Sigmoid colon (tissue), 7 donors: ENCODE measurements around the gene AMH. TPM values are rescaled to one million over a fixed set of nuclear protein-coding genes. Genes with fewer than 3 reads are reported as not detected.

ENCODE experiments used
- DNase-seq: peaks from one replicate; pipeline ENCODE4 v3.0.0-alpha.2; 2019
- H3K27ac ChIP-seq, 4 donors: fragments of 200-600 bp; sonication (generic); one replicate each; pipeline ENCODE4 v1.5.1; 2016 to 2019; ENCODE audit warnings: mild to moderate bottlenecking in 1 of 4
- H3K27me3 ChIP-seq, 3 donors: fragments of 200-600 bp; sonication (generic); one replicate each; pipeline ENCODE4 v1.5.1; 2019; ENCODE audit warnings: mild to moderate bottlenecking in 1 of 3
- H3K36me3 ChIP-seq, 4 donors: fragments of 200-600 bp; sonication (generic); one replicate each; pipeline ENCODE4 v1.5.1; 2016 to 2019
- H3K4me1 ChIP-seq, 4 donors: fragments of 200-600 bp; sonication (generic); one replicate each; pipeline ENCODE4 v1.5.1; 2017 to 2019
- H3K4me3 ChIP-seq, 4 donors: fragments of 200-600 bp; sonication (generic); one replicate each; pipeline ENCODE4 v1.5.1; 2017 to 2019; ENCODE audit warnings: mild to moderate bottlenecking in 2 of 4, moderate library complexity in 1 of 4
- H3K9me3 ChIP-seq, 4 donors: fragments of 200-600 bp in 3 of 4; sonication (generic) in 3 of 4; one replicate each; pipeline versions ENCODE4 v1.5.1 to v1.6.1; 2013 to 2019
- EP300 ChIP-seq, 4 donors: sonication (generic); formaldehyde crosslinking; IDR thresholded peaks; one replicate each; pipeline ENCODE4 v1.6.1; 2017; ENCODE audit warnings: antibody characterized with exemption in 4 of 4
- POLR2A ChIP-seq, 2 donors: fragments of 450-650 bp; IDR thresholded peaks; one replicate each; pipeline ENCODE4 v1.6.1; 2016; ENCODE audit warnings: antibody characterized with exemption in 2 of 2, mild to moderate bottlenecking in 2 of 2, moderate library complexity in 2 of 2
- POLR2AphosphoS5 ChIP-seq, 4 donors: sonication (generic); formaldehyde crosslinking; IDR thresholded peaks; one replicate each; pipeline ENCODE4 v1.6.1; 2017; ENCODE audit warnings: antibody characterized with exemption in 4 of 4
- WGBS, 2 donors: extraction: QIAGEN DNeasy Blood & Tissue Kit; methylation state at CpG; one replicate each; pipeline ENCODE4 v1.1.7; 2013; 5-methylcytosine and 5-hydroxymethylcytosine counted together
- intact Hi-C: fragments of 100-400 bp; cut with DNase I; formaldehyde crosslinking; loops from one replicate; pipeline ENCODE4 v1.15.1; 2023
- polyA plus RNA-seq, 3 donors: library from polyadenylated mRNA; stranded (reverse); fragments of 200-250 nt; gene quantifications; one replicate each; pipeline ENCODE4 v1.2.3, GENCODE V29; 2013
- total RNA-seq, 4 donors: library from RNA; depleted of rRNA; stranded (reverse); fragments of >200 nt; gene quantifications; one replicate each; pipeline ENCODE4 v1.1.0, GENCODE V29; 2016
- TF ChIP-seq, protein P1 (sequence below), 4 experiments: fragments of 450-650 bp in 3 of 4; fragments of 200-600 bp in 1 of 4; IDR thresholded peaks; one replicate each; pipeline ENCODE4 v1.5.1; 2016 to 2019; ENCODE audit warnings: antibody characterized with exemption in 4 of 4, mild to moderate bottlenecking in 3 of 4, moderate library complexity in 2 of 4
- donor health status: healthy with polysubstance abuse.
- donor health status: Bipolar disorder and iron deficiency.
- donor health status: healthy.

AMH gene
- total and polyA plus RNA-seq, 7 donors, result 0.69 to 3.3 (median 1.8) TPM; not detected in 2

DNA sequence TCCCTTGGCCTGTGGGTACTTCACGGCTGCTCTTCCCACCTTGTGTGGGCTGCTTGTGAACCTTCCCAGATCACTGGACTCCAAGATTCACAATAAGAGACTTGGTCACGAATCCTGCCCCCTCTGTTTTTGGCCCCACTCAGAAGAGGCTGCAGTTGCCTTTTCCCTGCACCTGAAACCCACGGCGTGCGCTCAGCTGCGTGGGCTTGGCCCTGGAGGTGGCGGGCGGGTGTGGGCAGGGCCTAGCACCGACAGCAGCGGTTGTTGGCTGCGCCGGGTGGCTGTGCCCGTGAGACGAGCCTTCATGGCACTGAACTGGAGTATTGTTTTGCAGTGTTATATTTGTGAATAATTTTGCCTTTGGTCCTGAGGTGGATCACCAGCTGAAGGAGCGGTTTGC is 46.8 kb upstream of the AMH start:
- no peak for TF ChIP-seq POLR2AphosphoS5 (IDR thresholded peaks at IDR 0.05)
- no peak for TF ChIP-seq POLR2A (IDR thresholded peaks at IDR 0.05)
- TF ChIP-seq EP300 (IDR thresholded peaks at IDR 0.05), result no peak
- TF ChIP-seq, protein P1, sequence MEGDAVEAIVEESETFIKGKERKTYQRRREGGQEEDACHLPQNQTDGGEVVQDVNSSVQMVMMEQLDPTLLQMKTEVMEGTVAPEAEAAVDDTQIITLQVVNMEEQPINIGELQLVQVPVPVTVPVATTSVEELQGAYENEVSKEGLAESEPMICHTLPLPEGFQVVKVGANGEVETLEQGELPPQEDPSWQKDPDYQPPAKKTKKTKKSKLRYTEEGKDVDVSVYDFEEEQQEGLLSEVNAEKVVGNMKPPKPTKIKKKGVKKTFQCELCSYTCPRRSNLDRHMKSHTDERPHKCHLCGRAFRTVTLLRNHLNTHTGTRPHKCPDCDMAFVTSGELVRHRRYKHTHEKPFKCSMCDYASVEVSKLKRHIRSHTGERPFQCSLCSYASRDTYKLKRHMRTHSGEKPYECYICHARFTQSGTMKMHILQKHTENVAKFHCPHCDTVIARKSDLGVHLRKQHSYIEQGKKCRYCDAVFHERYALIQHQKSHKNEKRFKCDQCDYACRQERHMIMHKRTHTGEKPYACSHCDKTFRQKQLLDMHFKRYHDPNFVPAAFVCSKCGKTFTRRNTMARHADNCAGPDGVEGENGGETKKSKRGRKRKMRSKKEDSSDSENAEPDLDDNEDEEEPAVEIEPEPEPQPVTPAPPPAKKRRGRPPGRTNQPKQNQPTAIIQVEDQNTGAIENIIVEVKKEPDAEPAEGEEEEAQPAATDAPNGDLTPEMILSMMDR (IDR thresholded peaks at IDR 0.05), result no peak
- WGBS, 2 donors, result 90 to 94% methylated on average over 15 of the region's 15 CpGs
- Histone ChIP-seq H3K4me3 (no peak overlapping the region), H3K27ac (no peak overlapping the region), H3K9me3 (no peaks in the 10 kb centered on the region), H3K27me3 (no peaks in the 10 kb centered on the region), H3K36me3 (peaks cover 0 to 68% (median 8%) of the 10 kb centered on the region in 4 donors), H3K4me1 (no peaks in the 10 kb centered on the region)
- intact Hi-C loops, result no loop called here
- no peak for DNase-seq

DNA sequence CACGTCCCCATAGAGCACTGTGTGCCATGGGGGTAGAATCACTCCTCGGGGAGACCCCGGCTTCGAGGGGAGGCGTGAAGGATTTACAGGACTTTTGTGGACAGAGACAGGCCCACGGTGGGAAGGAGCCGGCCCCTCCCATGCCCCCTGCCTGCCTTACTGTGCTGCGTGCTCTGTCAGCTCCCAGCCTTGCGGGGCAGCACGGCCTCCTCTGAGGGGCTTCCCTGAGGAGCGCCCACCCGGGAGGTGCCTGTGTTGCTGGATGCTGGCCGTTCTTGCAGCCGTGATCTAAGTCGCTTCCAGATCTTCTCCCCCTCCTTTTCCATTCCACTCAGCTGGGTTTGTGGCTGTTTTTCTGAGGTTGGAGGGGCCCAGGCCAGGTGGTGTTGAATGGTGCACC is 42.1 kb upstream of the AMH start:
- Histone ChIP-seq H3K36me3 (peaks cover 22 to 72% (median 24%) of the 10 kb centered on the region in 4 donors), H3K27ac (no peak overlapping the region), H3K4me1 (peaks cover 0 to 14% (median 12%) of the 10 kb centered on the region in 4 donors), H3K27me3 (no peaks in the 10 kb centered on the region), H3K9me3 (no peaks in the 10 kb centered on the region), H3K4me3 (no peak overlapping the region)
- intact Hi-C loops, result no loop called here
- DNase-seq, result no peak
- no peak for TF ChIP-seq EP300 (IDR thresholded peaks at IDR 0.05)
- TF ChIP-seq POLR2A (IDR thresholded peaks at IDR 0.05), result no peak
- TF ChIP-seq POLR2AphosphoS5 (IDR thresholded peaks at IDR 0.05), result no peak
- TF ChIP-seq, protein P1 (IDR thresholded peaks at IDR 0.05), result no peak
- WGBS, 2 donors, result 93 to 96% methylated on average over 15 of the region's 15 CpGs

DNA sequence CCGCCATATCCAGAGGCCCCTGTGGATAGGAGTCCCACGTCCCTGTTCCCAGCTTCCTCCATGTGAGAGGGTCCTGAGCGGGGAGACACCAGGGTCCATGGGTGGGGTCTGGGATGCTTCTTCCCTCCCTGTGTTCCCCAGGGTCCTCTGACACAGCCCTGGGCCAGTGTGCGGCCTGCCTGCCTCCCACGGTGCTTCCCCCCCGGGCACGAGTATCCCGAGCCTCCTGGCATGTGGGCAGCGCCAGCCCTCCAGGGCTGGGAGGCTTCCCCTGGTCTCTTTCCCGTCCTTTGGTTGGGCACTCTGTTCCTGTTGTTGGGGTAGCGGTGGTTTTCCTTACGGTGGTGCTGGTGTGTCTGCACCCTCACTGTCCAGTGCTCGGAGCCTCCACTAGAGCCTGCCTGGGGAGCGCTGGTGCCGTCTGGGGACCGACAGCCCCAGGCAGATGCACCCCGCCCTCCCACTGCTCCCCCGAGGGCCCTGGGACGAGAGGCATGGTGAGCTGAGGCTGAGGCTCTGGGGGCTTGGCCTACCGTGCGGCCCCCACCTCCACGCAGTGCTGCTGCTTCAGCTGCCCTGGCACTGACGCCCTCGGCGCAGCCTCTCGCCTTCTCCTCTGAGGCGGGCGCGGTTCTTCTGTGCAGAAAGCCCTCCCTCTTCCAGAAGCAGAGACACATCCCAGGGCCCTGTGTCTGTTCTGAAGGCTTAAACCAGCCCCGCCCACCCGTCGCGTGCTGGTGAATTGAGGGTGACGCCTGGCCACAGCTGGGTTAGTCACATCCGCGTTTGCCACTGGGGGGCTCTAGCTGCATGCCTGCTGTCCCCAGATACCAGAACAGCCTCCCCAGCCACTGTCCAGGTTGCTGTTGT is 40.9 kb upstream of the AMH start:
- Histone ChIP-seq H3K27me3 (no peaks in the 10 kb centered on the region), H3K4me3 (no peak overlapping the region), H3K4me1 (peaks cover 0 to 14% (median 12%) of the 10 kb centered on the region in 4 donors), H3K27ac (peak overlapping the region in 3 of 4 donors; percentile 21 to 30 (median 25)), H3K9me3 (no peaks in the 10 kb centered on the region), H3K36me3 (peaks cover 23 to 73% (median 35%) of the 10 kb centered on the region in 4 donors)
- TF ChIP-seq POLR2AphosphoS5 (IDR thresholded peaks at IDR 0.05) (no peak), POLR2A (IDR thresholded peaks at IDR 0.05) (no peak), EP300 (IDR thresholded peaks at IDR 0.05) (no peak)
- TF ChIP-seq, protein P1 (IDR thresholded peaks at IDR 0.05), result no peak
- intact Hi-C loops, result no loop called here
- DNase-seq, result peak; percentile 85
- WGBS, 2 donors, result 71 to 74% methylated on average over 36 of the region's 36 CpGs

DNA sequence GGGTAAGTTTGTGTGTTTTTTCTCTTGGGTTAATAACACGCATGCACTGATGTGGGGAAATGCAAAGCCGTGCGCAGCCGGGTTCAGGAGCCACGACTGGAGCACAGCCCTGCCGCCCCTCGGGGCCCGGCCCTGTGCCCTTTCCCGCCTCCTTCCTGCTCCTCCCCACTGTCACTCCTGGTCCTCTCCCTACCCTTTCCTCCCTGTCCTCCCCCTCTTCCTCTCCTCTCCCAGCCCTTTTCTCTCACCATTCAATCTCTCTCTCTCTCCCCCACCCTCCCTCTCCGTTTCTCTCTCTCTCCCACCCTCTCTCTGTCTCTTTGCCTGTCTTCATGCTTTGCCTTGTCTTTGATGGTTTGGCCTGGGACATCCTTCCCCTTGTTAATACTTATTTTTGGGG is 40.1 kb upstream of the AMH start:
- intact Hi-C loops, result no loop called here
- 83 to 91% methylated on average over 10 of the region's 10 CpGs for WGBS, 2 donors
- H3K27ac ChIP-seq, result peak overlapping the region in 1 of 4 donors; percentile 21

More for the DNA sequence above, 40.1 kb upstream of the AMH start:
- no peak overlapping the region for H3K4me3 ChIP-seq
- H3K9me3 ChIP-seq, result no peaks in the 10 kb centered on the region
- DNase-seq, result no peak
- TF ChIP-seq POLR2AphosphoS5 (IDR thresholded peaks at IDR 0.05), result no peak
- TF ChIP-seq POLR2A (IDR thresholded peaks at IDR 0.05), result no peak
- no peak for TF ChIP-seq EP300 (IDR thresholded peaks at IDR 0.05)
- TF ChIP-seq, protein P1 (IDR thresholded peaks at IDR 0.05), result no peak
- H3K4me1 ChIP-seq, result peaks cover 0 to 14% (median 12%) of the 10 kb centered on the region in 4 donors
- H3K36me3 ChIP-seq, result peaks cover 26 to 73% (median 42%) of the 10 kb centered on the region in 4 donors
- no peaks in the 10 kb centered on the region for H3K27me3 ChIP-seq
